ENCODE measurements around the gene KLF17.

The KLF17 gene

DNA sequence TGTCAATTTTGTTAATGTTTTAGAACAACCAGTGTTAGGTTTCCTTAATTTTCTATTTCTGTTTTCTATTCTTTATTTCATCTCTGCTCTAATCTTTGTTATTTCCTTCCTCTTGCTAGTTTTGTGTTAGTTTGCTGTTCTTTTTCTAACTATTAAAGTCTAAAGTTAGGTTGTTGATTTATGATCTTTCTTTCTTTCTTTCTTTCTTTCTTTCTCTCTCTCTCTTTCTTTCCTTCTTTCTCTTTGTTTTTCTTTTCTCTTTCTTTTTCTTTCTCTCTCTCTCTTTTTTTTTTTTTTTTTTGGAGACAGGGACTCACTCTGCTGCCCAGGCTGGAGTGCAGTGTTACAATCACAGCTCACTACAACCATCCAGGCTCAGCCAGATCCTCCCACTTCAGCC, 40.2 kb downstream of the KLF17 start:
- no peaks in the 10 kb centered on the region for H3K36me3 ChIP-seq (ENCODE audit: control insufficient read depth, insufficient read depth, low read length)
- H3K9ac ChIP-seq (ENCODE audit: low read length): no peak overlapping the region

GRCh38 chr1:44161546-44161945, 42.9 kb downstream of the KLF17 start:
- H3K4me2 ChIP-seq (ENCODE audit: low read length): no peak overlapping the region
- H4K5ac ChIP-seq (ENCODE audit: low read length): no peak overlapping the region
- H3K79me2 ChIP-seq (ENCODE audit: control insufficient read depth, insufficient read depth, low read length): no peaks in the 10 kb centered on the region
- no peak overlapping the region for H2BK5ac ChIP-seq (ENCODE audit: low read length)
- H2BK120ac ChIP-seq (ENCODE audit: low read depth, low read length): no peak overlapping the region
- H2AK5ac ChIP-seq (ENCODE audit: low read length): no peak overlapping the region
- H3K79me1 ChIP-seq (ENCODE audit: low read length): no peaks in the 10 kb centered on the region
- H3K23ac ChIP-seq (ENCODE audit: low read length): no peak overlapping the region
- H3K18ac ChIP-seq (ENCODE audit: low read length): no peak overlapping the region
- H4K8ac ChIP-seq (ENCODE audit: low read depth, low read length): no peak overlapping the region
- no peak overlapping the region for H2BK15ac ChIP-seq (replicated peaks; ENCODE audit: low read depth)
- H3K36me3 ChIP-seq (ENCODE audit: control insufficient read depth, insufficient read depth, low read length): no peaks in the 10 kb centered on the region
- H3K4me3 ChIP-seq (ENCODE audit: low read length): no peak overlapping the region
- no peaks in the 10 kb centered on the region for H3K4me1 ChIP-seq (ENCODE audit: control insufficient read depth, low read depth, low read length)
- no peak overlapping the region for H3K56ac ChIP-seq (ENCODE audit: low read length)
- H3K27me3 ChIP-seq (ENCODE audit: insufficient read depth, low read length, poor library complexity): no peaks in the 10 kb centered on the region
- H3K9ac ChIP-seq (ENCODE audit: low read length): no peak overlapping the region
- H3K4ac ChIP-seq (ENCODE audit: low read depth, low read length): no peak overlapping the region
- DNase-seq: no peak
- no peak overlapping the region for H3K27ac ChIP-seq (ENCODE audit: low read depth, low read length)

More for the DNA sequence above, 40.2 kb downstream of the KLF17 start:
- Histone ChIP-seq H3K79me1 (ENCODE audit: low read length) (no peaks in the 10 kb centered on the region), H3K18ac (ENCODE audit: low read length) (no peak overlapping the region), H3K4me1 (ENCODE audit: control insufficient read depth, low read depth, low read length) (no peaks in the 10 kb centered on the region), H3K27me3 (ENCODE audit: insufficient read depth, low read length, poor library complexity) (no peaks in the 10 kb centered on the region), H3K23ac (ENCODE audit: low read length) (no peak overlapping the region), H3K56ac (ENCODE audit: low read length) (no peak overlapping the region), H3K79me2 (ENCODE audit: control insufficient read depth, insufficient read depth, low read length) (no peaks in the 10 kb centered on the region), H3K4ac (ENCODE audit: low read depth, low read length) (no peak overlapping the region), H3K4me3 (ENCODE audit: low read length) (no peak overlapping the region), H2BK5ac (ENCODE audit: low read length) (no peak overlapping the region), H3K4me2 (ENCODE audit: low read length) (no peak overlapping the region), H2BK120ac (ENCODE audit: low read depth, low read length) (no peak overlapping the region), H3K27ac (ENCODE audit: low read depth, low read length) (no peak overlapping the region), H4K5ac (ENCODE audit: low read length) (no peak overlapping the region), H4K8ac (ENCODE audit: low read depth, low read length) (no peak overlapping the region), H2BK15ac (replicated peaks; ENCODE audit: low read depth) (no peak overlapping the region), H2AK5ac (ENCODE audit: low read length) (no peak overlapping the region)
- no peak for DNase-seq

DNA sequence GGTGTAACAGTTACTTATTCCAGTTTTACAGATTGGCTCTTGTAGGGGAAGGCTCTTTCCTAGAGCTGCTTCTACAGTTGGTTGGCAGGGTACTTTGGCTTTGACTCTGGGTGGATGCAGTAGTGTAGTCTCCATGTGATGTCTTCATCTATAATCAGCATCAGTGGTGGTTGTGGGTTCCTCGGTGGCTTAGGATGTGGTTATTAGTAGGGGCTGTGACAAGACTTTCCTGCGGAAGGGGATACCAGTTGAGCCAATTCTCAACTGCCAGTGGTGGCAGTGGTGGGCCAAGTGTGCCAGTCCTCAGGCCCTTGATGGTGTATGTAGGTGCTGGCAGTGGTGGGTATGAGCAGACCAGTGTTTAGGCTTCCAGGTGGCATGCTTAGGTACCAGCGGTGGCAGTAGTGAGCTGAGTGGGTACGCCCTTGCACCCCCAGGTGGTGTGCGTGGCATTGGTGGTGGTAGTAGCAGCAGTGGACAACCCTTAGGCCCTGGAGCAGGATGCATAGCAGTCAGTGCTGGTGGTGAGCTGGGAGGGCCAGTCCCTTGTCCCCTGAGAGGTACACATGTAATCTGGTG, 50.0 kb downstream of the KLF17 start:
- no peak overlapping the region for H2BK120ac ChIP-seq (ENCODE audit: low read depth, low read length)
- H2BK5ac ChIP-seq (ENCODE audit: low read length): no peak overlapping the region
- no peak overlapping the region for H3K4me3 ChIP-seq (ENCODE audit: low read length)
- no peak for DNase-seq
- no peaks in the 10 kb centered on the region for H3K79me1 ChIP-seq (ENCODE audit: low read length)
- H4K8ac ChIP-seq (ENCODE audit: low read depth, low read length): no peak overlapping the region
- H3K27me3 ChIP-seq (ENCODE audit: insufficient read depth, low read length, poor library complexity): no peaks in the 10 kb centered on the region
- no peak overlapping the region for H3K9ac ChIP-seq (ENCODE audit: low read length)
- H4K5ac ChIP-seq (ENCODE audit: low read length): no peak overlapping the region
- H3K4me2 ChIP-seq (ENCODE audit: low read length): no peak overlapping the region
- no peak overlapping the region for H3K23ac ChIP-seq (ENCODE audit: low read length)
- no peak overlapping the region for H2BK15ac ChIP-seq (replicated peaks; ENCODE audit: low read depth)
- no peak overlapping the region for H3K18ac ChIP-seq (ENCODE audit: low read length)
- no peak overlapping the region for H3K4ac ChIP-seq (ENCODE audit: low read depth, low read length)
- H2AK5ac ChIP-seq (ENCODE audit: low read length): no peak overlapping the region
- H3K56ac ChIP-seq (ENCODE audit: low read length): no peak overlapping the region
- H3K4me1 ChIP-seq (ENCODE audit: control insufficient read depth, low read depth, low read length): no peaks in the 10 kb centered on the region
- H3K27ac ChIP-seq (ENCODE audit: low read depth, low read length): no peak overlapping the region
- no peaks in the 10 kb centered on the region for H3K36me3 ChIP-seq (ENCODE audit: control insufficient read depth, insufficient read depth, low read length)
- H3K79me2 ChIP-seq (ENCODE audit: control insufficient read depth, insufficient read depth, low read length): no peaks in the 10 kb centered on the region
- WGBS (ENCODE audit: extremely low coverage, insufficient coverage, low lambda C conversion rate): no CpG with 5 or more reads among the region's 5 CpGs

- H3K36me3 ChIP-seq (ENCODE audit: control insufficient read depth, insufficient read depth, low read length): no peaks in the 10 kb centered on the region
- whole genome bisulfite sequencing (ENCODE audit: extremely low coverage, insufficient coverage, low lambda C conversion rate): no CpG with 5 or more reads among the region's 3 CpGs
These were observed 51.7 kb downstream of the KLF17 start for GRCh38 chr1:44170281-44170823.

DNA sequence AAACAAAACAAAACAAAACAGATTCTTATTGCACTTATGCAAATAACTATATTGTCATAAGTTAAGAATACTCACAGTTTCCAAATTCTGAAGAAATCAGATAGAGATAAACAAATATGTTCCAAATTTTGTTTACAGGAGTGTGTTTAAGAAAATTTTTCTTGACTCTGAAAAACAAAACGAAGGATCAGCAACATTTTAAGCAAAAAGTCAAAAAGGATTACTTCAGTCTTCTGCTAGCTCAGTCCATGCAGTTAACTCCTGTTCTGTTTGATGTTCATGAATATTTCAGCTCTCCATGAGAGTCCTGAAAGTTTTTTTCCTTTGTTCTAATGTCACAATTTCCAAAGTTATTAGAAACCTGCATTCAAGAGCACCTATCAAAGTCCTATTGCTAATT, 56.0 kb downstream of the KLF17 start:
- Histone ChIP-seq H2BK120ac (ENCODE audit: low read depth, low read length) (no peak overlapping the region), H3K27me3 (ENCODE audit: insufficient read depth, low read length, poor library complexity) (no peaks in the 10 kb centered on the region), H3K9ac (ENCODE audit: low read length) (no peak overlapping the region), H4K8ac (ENCODE audit: low read depth, low read length) (no peak overlapping the region), H3K18ac (ENCODE audit: low read length) (no peak overlapping the region), H3K36me3 (ENCODE audit: control insufficient read depth, insufficient read depth, low read length) (no peaks in the 10 kb centered on the region), H3K79me1 (ENCODE audit: low read length) (no peaks in the 10 kb centered on the region), H2AK5ac (ENCODE audit: low read length) (no peak overlapping the region), H3K79me2 (ENCODE audit: control insufficient read depth, insufficient read depth, low read length) (no peaks in the 10 kb centered on the region), H4K5ac (ENCODE audit: low read length) (no peak overlapping the region), H3K56ac (ENCODE audit: low read length) (no peak overlapping the region), H3K4ac (ENCODE audit: low read depth, low read length) (no peak overlapping the region), H3K4me3 (ENCODE audit: low read length) (no peak overlapping the region), H3K27ac (ENCODE audit: low read depth, low read length) (no peak overlapping the region), H3K23ac (ENCODE audit: low read length) (no peak overlapping the region), H3K4me1 (ENCODE audit: control insufficient read depth, low read depth, low read length) (no peaks in the 10 kb centered on the region), H2BK5ac (ENCODE audit: low read length) (no peak overlapping the region), H3K4me2 (ENCODE audit: low read length) (no peak overlapping the region), H2BK15ac (replicated peaks; ENCODE audit: low read depth) (no peak overlapping the region)
- DNase-seq: peak; percentile 32
- no CpG with 5 or more reads among the region's 1 CpG for WGBS (ENCODE audit: extremely low coverage, insufficient coverage, low lambda C conversion rate)

More at GRCh38 chr1:44170281-44170823, 51.7 kb downstream of the KLF17 start:
- no peak overlapping the region for H3K23ac ChIP-seq (ENCODE audit: low read length)
- no peak overlapping the region for H3K56ac ChIP-seq (ENCODE audit: low read length)
- no peak overlapping the region for H3K9ac ChIP-seq (ENCODE audit: low read length)
- no peak overlapping the region for H3K18ac ChIP-seq (ENCODE audit: low read length)
- H2BK15ac ChIP-seq (replicated peaks; ENCODE audit: low read depth): no peak overlapping the region
- H4K5ac ChIP-seq (ENCODE audit: low read length): no peak overlapping the region
- H3K27me3 ChIP-seq (ENCODE audit: insufficient read depth, low read length, poor library complexity): no peaks in the 10 kb centered on the region
- H2BK120ac ChIP-seq (ENCODE audit: low read depth, low read length): no peak overlapping the region
- no peak overlapping the region for H3K4ac ChIP-seq (ENCODE audit: low read depth, low read length)
- H3K79me2 ChIP-seq (ENCODE audit: control insufficient read depth, insufficient read depth, low read length): no peaks in the 10 kb centered on the region
- no peaks in the 10 kb centered on the region for H3K4me1 ChIP-seq (ENCODE audit: control insufficient read depth, low read depth, low read length)
- H3K79me1 ChIP-seq (ENCODE audit: low read length): no peaks in the 10 kb centered on the region
- DNase-seq: peak; percentile 7
- H4K8ac ChIP-seq (ENCODE audit: low read depth, low read length): no peak overlapping the region
- no peak overlapping the region for H2BK5ac ChIP-seq (ENCODE audit: low read length)
- H3K27ac ChIP-seq (ENCODE audit: low read depth, low read length): no peak overlapping the region
- H2AK5ac ChIP-seq (ENCODE audit: low read length): no peak overlapping the region
- H3K4me3 ChIP-seq (ENCODE audit: low read length): no peak overlapping the region
- no peak overlapping the region for H3K4me2 ChIP-seq (ENCODE audit: low read length)

Measured in mesendoderm (in vitro differentiated cells).